ENCODE results near the gene GRIK4.

The GRIK4 gene

DNA sequence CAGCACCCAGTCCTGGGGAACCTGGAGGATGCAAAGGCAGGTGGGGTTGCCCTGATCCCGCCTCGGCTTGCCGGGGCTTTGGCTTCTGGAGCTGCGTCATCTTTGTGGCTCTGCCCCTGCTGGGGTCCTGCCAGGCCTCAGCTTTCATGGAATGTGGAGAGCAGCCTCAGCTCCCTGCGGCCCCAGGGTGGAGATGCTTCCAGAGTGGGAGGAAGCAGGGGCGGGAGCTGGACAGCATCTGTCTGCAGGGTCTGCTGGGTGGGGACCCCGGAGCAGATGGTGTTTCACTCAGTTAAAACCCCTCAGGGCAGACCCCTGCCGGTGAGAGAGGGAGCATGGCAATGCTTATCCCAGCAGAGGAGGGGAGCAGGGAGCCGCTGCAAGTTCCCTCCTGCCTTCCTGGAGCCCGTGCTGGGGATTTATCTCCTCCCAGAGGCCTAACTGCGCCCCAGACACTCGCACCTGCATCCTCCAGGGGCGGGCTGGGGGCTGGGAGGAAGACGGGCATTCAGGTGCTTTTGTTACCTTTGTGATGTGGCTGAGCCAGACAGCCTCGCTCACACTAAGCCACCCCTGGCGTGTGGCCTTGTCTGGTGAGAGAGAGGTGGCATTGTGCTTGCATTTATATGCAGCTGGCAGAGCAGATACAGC, 15.7 kb downstream of the GRIK4 start:
- DNase-seq = no peak

DNA sequence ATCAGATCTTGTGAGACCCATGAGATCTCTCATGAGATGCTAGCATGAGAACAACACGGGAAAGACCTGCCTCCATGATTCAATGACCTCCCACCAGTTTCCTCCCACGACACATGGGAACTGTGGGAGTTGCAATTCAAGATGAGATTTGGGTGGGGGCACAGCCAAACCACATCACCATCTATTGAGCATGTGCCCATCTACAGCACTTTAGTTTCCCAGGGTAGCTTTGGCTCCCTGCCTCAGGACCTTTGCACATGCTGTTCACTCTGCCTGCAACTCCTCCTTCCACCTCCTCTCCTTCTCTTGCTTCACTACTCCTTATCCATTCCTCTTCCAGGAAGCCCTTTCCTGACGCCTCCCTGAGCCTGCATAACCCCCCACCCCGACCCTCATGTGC, 17.2 kb downstream of the GRIK4 start:
- DNase-seq = no peak

GRCh38 chr11:120529214-120529613, 17.7 kb downstream of the GRIK4 start:
- no peak for DNase-seq

- no peak for DNase-seq
Measured at GRCh38 chr11:120529911-120530310, 18.4 kb downstream of the GRIK4 start.

- no peak for DNase-seq
Measured at GRCh38 chr11:120532082-120532831, 20.7 kb downstream of the GRIK4 start.

DNA sequence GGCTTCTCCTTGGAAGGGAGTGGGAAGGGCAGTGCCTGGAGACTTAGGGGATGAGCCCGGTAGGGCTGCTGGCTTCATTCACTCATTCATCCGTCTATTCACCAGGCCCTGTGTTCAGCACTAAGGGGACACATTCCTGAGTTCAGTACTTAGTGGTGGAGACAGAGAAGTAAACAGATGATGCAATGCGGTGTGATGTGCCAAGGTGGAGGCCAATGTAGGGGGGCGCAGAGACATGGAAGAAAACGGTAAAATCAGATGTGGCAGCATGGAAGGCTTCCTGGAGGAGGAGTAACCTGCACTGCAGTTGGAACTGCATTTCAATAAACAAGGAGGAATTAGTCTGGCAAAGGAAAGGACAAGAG, 21.3 kb downstream of the GRIK4 start:
- DNase-seq = no peak

- DNase-seq = no peak
Measured at GRCh38 chr11:120536091-120536796, 24.7 kb downstream of the GRIK4 start.

DNA sequence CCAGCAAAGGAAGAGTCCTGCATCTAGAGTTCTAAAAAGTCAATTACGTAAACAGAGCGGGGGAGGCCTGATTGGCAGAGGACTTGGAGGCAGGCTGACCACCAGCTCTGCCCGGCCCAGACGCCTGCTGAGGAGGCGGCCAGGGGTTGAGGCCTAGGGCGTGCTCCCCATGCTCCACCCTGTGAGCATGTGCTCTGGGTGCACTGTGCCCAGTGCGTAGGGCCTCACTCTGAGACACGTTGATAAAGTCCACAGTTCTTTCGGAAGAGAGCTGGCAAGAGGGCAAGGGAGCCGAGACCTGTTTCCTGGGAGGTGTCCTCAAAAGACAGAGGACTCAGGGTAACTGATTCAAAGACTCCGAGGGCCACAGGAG, 25.2 kb downstream of the GRIK4 start:
- no peak for DNase-seq

GRCh38 chr11:120537996-120538395, 26.4 kb downstream of the GRIK4 start:
- no peak for DNase-seq

DNA sequence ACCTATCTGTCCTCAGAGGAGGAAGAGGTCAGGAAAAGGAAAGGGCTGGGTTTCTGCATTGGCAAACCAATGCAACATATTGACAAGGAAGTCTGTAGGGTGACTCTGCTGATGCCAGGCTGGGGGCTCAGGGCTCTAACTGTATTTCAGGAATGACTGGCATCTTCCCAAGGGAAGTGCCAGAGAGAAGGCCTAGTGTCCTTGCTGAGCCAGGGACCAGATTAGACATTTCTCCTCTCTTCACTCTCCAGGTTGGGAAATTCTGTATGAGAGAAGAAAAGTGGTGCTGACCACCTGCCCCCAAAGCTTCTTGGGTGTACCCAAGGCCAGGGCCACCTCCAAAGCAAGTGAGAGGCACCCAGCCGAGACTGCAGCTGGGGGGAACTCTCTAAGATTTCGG, 27.2 kb downstream of the GRIK4 start:
- DNase-seq = no peak

GRCh38 chr11:120539667-120540369, 28.3 kb downstream of the GRIK4 start:
- DNase-seq = no peak

- DNase-seq = no peak
Measured at GRCh38 chr11:120540744-120541465, 29.4 kb downstream of the GRIK4 start.

DNA sequence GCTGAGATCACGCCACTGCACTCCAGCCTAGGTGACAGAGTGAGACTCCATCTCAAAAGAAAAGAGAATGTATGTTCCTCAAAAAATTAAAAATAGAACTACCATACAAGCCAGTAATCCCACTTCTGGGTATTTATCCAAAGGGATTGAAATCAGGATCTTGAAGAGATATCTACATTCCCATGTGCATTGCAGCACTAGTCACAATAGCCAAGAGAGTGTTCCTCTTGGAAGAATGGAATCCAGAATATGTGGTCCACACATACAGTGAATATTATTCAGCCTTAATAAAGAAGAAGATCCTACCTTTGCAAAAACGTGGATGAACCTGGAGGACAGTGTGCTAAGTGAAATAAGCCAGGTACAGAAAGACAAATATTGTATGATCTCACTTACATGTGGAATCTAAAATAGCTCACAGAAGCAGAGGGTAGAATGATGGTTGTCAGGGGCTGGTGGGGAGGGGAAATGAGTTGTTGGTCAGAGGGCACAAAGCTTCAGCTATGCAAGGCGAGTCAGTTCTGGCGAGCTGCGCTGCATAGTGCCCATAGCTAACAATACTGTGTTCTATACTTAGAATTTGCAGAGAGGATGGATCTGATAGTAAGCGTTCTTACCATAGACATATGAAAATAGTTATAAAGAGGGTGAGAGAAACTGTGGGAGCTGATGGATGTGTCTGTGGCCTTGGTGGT, 32.1 kb downstream of the GRIK4 start:
- no peak for DNase-seq

DNA sequence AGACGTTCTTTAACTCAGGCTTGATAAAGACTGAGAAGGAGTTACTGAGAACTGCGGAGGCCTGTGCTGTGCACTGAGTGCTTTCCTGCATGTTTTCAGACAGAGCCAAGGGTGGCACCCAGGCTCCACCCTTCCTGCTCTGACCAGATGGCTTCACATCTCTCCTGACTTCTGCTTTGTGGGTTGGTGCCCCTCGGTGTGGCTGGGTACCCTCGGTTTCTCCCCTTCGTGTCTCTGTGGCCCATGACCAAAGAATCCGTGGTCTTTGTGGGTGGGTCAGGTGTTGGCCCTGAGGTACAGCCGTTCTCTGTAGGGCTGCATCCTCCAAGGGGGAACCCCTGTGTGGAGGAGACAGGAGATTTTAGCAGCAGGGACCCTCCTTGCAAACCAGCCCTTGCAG, 34.3 kb downstream of the GRIK4 start:
- DNase-seq = no peak

DNA sequence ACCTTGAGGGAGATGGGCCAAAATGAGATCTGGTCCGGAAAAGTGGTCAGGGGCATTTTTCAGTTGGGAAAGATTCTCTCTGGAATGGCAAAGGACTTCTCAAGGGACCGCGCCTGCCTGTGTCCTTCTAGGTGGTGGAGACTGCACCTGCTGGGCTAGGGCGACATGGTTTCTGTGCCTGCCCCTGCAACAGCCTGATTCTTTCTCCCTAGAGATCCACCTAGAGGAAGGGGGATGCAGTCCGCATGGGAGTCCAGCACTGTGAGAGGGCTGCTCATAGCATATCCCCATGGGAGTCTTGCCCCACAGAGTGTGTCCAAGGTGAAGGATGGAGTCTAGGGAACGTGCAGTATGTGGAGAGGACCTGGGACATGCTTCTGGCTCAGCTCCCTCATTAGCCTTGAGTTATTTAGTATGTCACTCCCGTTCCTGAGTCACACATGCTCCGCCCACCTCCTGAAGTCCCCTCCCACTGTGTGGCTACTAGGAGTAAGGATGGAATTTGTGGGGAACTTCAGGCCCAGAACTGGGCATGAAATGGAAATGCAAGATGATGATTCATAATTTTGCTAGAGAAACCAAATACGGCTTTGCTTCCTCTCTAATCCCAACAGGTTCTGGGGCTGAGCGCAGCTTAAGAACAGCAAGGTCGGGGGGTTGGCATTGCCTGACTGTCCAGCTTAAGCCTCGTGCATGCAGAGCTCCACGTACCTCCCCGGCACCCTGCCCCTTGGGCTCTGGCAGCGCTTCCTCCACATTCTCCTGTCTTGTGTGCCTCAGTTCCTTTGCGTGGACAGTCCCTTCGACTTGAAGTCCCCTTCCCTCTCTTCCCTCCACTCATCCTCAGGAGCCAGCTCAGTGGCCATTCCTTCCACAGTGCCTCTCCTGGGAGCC, 35.0 kb downstream of the GRIK4 start:
- DNase-seq = no peak

GRCh38 chr11:120547316-120547715, 35.8 kb downstream of the GRIK4 start:
- DNase-seq = no peak

- no peak for DNase-seq
Measured at GRCh38 chr11:120547811-120548681, 36.5 kb downstream of the GRIK4 start.

GRCh38 chr11:120548682-120549209, 37.2 kb downstream of the GRIK4 start:
- DNase-seq = no peak

DNA sequence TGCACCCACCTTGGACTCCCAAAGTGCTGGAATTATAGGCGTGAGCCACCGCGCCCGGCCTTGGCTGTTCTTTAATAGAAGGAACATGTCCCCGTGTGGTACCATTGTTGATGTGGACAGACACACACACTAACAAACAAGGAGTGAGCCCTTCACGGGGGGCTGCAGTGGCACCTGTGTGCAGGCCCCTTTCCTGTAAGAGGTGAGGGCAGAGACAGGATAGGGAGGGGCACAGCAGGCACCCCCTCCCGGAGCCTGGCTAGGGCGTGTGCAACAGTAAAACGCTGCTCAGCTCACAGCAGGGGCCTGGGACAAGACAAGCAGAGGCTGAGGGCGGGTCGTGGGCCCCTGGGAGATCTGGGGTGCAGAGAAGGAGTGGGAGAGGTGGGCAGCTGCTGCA, 37.8 kb downstream of the GRIK4 start:
- DNase-seq = no peak

GRCh38 chr11:120550007-120550406, 38.5 kb downstream of the GRIK4 start:
- no peak for DNase-seq
